HG02610 (cell line): ENCODE data around the gene NRGN.
"Not testable (repeated sequence)": the region's sequence is repeated elsewhere in the genome, so short reads cannot be mapped to it uniquely, and the experiment has no call there.

Source experiments
- ATAC-seq: cut with Tn5 transposase; IDR thresholded peaks from one replicate; pipeline ENCODE4 v1.9.1; 2021; ENCODE audit warnings: mild to moderate bottlenecking, moderate library complexity; ENCODE audit not compliant: unreplicated experiment

Gene NRGN

DNA sequence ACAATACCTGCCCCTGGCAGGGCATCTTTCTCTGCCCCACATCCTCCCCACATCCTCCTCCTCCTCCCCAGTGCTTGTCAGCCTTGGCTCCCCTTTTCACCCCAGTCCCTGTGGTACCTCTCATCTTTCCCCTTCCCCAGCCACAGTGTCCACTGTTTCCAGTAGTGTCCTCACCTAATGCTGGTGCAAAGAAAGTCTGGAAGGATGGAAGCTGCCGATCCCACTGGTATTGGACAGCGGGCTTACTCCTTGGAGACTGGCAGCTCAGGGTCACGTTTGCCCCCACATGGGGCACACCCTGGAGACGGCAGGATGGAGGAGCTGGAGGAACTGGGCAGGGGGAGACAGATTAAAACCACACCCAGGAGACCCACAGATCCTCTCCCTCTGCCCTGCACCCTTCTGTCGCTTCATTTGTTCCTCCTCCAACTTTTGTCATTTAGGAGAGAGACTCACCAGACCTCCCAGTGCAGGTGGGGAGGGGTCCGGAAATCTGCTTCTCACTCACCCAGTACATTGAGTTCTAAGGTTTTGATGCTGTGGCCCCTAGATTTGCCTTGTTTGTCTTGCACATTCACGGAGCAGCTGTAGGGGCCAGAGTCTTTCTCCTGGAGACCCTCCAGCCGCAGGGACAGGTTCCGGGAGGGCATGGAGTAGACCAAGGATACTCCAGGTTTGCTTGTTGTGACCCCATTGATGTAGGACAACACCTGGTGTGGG lies 16.5 kb downstream of the NRGN start:
- no peak for ATAC-seq

DNA sequence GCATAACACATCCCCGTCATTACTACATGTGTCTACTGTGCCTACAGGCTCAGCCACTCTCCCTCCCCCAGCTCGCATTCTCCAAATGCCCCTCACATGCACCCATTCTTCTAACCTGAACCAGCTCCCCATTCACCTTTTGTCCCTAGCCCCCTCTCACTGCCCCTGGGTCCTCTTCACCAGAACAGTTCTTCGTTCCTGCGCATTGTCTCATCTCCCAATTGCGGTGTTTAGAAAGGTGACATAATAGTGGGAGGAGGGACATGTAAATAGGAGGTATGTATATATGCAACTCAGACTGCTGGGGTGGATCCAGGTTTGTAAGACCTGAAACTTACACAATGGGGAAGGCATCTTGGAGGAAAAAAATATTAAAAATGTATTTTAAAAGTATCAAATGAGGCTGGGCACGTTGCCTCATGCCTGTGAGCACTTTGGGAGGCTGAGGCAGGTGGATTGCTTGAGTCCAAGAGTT lies 17.0 kb downstream of the NRGN start:
- ATAC-seq: no peak

DNA sequence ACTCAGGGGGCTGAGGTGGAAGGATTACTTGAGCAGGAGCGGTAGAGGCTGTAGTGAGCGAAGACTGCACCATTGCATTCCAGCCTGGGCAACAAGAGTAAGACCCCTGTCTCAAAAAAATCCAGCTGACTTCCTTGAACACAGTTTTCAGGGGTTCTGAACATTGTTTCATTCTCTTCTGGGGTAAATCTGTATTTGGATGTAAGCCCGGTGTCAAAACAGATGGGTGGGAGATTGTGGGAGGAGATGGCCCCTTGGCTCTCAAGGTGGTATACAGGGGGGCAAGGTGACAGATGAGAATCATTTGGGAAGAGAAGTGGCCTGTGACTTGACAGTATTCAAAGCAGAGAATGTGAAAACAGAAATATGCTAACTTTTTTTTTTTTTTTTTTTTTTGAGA lies 17.6 kb downstream of the NRGN start:
- no peak for ATAC-seq

DNA sequence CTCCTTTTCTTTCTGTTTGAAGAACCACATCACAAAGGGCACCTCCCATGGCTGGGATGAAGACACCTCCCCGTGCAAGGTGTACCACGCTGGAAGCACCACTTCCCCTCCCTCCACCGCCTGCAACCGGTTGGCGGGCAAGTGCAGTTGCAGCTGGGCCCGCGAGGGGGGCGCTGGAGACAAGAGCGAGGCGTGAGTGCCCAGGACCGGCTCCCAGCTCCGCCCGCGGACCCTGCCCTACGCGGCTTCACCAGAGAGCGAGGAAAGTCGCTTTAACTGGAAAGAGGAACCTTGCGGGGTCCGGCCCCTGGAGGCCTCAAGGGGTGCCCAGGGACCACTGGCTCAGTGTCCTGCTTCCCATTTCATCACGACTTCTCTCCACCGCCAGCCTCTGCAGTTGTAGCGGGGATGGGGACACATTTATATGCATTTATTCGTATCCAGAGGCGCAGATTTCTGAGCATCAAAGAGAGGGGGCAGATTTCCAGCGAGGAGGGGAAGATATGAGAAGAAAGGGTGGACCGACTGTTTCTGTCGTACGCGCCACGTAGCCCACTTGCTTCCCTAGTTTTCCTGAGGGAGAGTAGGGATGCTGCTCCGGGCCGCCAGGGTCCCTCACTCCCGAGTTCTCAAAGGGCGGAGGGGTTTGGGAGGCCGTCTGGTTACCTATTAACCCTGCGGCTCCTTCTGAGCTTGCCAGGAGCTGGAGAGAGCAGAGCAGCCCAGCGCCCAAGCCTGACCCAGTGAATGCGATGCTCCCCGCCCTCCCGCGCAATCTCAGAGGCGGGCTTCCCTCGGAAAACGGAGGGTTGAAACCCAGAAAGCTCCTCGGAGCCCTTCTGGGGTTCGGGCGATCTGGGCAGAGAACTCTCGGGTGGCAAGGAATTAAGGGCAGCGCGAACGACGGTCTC lies 18.9 kb downstream of the NRGN start:
- ATAC-seq: peak; percentile 54

DNA sequence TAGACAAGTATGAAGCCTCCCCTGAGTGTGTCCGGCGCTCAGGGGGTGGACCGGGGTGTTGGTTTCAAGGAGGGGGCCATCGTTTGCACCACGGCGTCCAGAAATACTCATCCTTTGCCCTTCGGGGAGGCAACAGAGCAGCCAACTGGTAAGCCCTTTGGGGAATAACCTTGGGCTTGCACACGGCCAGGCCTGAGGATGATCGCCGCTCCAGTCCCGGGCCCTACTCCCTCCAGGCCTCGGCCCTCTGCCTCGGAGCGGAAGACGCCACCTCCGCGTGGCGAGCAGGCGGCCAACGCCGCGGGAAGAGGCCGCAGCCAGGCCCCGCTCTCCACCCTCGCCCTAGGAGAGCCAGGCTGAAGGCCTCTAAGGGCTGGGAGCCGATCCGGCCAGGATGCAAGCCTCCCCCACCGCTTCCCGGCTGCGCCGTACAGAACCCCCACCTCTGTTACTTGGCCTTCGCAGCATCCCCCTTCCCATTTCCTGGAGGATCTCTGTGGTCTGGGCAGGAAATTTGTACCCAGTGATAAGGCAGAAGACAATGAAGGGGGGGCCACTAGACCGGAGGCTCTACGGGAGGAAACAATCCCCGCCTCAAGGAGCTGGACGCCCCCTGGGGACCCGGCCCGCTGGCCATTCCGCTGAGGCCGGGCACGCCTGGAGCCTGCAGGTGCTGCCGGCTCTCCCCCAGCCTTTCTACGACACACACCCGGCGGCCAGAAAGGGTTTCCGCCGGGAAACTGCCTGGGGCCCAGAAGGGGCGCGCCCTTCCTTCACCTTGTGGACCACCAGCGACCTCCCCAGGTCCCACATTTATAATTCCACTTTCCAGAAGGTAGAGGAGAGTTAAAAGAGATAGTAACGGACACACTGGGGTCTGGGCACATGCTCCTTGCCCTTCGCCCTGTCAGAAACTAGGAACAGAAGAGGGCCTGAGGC lies 19.8 kb downstream of the NRGN start:
- no peak for ATAC-seq

DNA sequence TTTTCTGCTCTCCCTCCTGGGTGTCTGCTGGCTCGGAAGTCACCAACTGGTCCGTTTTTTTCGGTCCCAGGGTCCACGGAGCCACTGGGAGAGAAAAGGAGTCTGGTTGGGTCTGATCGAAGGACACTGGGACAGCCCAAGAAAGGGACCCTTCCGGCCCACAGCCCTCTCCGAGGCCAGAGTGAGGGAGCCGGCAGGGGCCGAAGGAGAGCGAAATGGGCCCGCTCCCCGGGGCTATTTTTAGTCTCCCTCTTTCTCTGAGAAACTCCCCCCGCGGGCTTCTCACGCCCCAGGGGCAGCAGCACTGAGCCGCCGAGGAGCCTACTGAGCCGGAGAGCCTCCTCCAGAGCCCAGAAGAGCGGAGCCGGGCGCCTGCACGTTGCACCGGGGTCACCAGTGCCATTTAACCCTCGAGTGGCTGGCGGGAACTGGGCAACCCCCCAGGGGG lies 20.5 kb downstream of the NRGN start:
- ATAC-seq: peak; percentile 24

DNA sequence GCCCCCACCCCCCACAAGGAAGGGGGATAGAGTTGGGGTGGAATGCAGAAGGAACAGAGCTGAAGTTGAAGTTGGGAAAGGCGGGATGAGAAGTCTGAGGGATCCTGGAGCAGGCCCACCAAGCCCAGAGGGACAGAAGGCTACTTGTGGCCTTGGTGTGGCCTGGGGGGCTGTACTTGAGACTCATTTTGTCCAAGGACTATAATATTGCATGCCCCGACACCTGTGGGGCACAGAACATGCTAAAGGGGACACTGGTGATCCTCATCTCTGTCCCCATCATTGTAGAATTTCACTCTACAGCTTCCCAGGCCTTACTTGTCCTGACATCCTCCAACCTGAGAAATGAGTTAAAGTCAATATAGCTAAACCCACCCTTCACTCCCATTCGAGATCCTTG lies 21.1 kb downstream of the NRGN start:
- ATAC-seq: no peak

DNA sequence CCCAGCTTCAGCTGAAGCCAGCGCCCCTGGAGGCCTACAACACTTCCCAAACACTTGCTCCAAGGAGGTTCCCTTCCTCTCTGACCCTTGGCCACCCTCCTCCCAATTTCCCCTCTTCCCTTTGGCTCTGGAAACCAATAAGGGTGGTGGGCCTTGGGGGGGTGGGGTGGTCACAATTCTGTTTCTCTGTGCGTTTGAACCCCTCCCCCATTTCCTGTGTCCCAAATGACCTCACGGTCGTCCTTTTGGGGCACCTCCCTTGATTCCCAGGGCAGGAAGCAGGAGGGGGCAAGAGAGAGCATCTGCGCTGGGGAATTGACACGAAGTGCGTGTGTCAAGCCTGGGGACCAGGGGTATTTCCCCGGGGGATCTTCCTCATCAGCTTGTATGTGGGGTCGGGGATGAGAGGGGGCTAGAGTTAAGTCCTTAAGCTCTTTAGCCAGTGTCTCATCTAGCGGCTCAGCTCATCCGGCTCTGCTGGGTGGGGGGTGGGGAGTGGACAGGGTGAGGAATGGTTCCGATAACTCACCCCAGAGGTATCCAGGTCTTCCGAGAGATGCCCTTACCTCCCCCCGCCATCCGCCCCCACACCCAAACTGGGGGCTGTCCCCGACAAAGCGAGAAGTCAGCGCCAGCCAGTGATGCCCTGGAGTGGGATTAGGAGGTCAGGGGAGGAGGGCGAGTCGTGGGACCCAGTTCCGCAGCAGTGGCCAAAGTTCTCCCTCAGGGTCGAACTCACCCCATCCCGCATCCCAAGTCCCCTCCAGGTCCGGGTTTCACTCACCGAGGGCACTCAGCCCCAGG lies 21.8 kb downstream of the NRGN start:
- peak; percentile 7 for ATAC-seq

DNA sequence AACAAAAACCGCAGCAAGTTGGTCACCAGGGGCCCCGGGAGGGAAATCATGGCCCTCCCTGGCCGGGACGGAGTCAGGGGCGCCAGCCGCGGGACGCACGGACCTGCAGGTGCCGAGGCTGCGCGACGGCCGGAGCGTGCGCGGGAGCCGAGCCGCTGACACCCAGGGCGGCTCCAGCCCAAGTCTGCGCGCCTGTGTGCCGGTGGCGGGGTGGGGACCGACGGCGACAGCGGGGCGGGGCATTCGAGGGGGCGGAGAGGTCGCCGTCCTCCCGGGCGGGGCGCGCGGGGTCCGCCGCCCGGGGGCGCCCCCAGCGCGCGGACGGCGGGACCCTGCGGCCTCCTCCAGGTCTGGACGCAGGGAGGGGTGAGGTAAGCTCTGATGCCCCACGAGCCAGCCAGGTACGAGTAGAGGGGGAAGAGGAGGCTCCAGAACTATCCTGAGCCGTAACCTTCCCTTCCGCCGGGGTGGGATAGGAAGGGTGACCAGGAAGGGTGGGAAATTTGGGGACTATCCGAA lies 22.4 kb downstream of the NRGN start, which contains the start of gene ESAM:
TSS of gene ESAM (minus strand) at position 186 of the 519 bp plus-strand sequence. CDS start at position 50, 136 bp downstream.
- ATAC-seq: peak; percentile 58

DNA sequence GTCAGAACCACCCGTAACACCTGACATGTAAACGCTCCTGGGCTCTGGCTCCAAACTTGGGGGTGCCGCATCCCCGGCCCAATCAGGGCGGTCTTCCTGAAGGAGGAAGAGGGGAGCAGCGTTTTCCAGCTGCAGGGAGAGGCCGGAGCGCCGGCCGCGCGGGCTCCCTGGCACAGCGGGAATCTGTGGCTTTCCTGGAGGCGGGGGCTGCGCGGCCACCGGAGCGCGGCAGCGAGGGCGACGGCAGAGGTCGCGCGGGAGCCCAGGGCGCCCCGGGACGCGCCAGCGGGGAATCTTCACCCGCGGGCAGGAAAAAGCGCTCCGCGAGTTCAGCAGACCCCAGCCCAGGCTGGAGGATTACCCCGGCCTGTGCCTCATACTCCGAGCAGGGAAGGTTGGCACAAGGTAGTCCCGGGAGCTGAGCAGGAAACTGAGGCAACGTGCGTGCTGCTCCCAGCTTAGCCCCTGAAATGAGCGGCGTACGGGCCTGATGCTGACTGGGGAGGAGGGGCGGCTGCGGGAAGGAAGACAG lies 22.9 kb downstream of the NRGN start:
- peak; percentile 0 for ATAC-seq

DNA sequence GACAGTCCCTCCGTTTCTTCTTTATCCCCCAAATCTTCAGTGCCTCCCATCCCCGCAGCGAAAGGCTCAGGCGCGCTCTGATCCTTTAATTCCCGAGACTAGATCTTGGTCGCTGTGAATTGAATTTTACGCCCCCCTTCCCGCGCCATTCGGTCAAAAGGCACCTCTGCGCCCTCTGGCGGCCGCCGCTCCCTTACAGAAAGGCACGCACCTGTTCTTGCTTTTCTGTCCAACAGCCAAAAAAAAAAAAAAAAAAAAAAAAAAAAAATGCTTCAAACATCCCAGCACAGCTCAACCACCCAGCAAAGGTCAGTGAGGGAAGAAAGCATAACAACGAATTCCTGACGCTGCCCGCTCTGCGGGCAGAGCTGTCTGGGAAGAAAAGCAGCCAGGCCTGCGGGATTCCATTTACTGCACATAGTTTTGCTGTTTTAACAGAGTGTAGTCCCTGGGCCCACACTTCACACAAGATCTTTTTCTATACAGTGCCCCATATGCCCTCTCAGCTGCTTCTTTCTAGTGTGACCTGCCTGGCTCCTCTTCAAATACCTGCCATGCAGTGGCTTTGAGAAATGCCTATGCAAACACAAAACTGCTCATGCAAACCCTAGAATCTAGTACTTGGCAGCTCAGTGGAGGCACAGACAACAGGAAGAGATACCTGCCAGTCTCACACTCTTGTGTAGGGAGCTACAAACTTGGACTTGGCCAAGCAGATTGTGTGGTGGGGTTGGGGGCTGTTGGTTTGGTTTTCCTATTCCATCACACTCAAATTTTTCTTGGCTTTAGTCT lies 23.6 kb downstream of the NRGN start:
- no peak for ATAC-seq

DNA sequence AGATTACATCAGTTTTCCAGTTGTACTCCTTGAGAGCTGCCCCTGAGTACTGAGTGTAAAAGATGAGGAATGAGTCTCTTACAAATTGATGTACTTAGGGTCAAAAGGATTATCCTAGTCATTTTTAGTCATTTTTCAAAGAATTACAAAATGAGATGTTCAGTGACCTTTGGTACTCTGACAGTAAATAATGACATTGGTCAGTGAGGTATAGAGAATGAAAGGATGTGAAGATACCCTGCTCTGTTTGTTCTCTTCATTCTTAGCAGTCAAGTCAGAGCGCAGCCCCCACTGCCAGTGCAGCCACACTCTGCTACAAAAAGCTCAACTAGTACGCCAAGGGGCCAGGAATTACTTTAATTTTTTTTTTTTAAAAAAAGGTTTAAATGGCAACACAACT lies 26.4 kb downstream of the NRGN start:
- no peak for ATAC-seq

DNA sequence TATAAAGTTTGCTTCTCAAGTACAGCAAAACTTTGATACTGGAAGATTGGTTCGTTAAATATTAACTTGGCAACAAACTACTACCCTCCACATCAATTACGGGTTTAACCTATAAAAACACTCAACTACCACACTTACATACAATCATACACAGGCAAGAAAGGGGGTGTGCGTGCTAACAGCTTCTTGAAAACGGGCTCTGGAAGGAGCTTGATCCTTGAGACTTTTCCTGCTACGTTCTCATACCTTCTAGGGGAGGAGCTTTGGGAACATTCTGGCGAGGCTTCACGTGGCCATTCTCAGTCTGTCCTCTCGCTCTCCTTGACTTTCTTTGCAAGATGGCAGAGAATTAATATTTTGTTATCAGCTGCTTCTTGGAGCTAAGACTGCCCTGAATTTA lies 29.2 kb downstream of the NRGN start:
- ATAC-seq: no peak

DNA sequence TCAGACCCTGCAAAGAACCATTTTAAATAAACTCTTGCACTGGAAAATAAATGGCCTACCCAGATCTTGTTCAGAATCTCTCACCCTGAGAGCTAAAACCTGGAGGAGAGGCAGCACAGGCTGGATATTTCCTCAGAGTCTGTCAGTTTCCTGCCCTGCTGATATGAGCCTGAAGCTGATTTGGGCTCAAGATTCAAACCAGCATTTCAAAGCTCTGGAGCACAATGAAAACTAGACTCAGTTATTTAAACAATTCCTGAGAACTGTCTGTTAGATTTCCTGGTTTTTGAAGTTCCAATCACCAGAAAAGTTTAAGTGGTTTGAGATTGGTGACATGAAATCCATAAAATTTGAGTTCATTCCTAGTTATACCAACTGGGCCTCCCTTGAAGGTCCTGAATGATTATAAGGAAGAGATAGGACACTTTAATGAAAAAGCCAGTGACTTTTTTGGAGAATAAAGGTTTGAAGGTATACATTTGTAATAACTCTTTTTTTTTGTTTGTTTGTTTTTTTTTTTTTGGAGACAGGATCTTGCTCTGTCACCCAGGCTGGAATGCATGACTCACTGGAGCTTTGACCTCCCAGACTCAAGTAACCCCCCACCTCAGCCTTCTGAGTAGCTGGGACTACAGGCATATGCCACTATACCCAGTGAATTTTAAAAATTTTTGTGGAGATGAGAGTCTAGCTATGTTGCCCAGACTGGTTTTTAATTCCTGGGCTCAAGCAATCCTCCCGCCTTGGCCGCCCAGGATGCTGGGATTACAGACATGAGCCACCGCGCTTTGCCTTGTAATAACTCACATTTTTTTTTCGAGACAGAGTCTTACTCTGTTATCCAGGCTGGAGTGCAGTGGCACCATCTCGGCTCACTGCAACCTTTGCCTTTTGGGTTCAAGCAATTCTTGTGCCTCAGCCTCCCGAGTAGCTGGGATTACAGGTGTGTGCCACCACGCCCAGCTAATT lies 30.3 kb downstream of the NRGN start:
- ATAC-seq: no peak

DNA sequence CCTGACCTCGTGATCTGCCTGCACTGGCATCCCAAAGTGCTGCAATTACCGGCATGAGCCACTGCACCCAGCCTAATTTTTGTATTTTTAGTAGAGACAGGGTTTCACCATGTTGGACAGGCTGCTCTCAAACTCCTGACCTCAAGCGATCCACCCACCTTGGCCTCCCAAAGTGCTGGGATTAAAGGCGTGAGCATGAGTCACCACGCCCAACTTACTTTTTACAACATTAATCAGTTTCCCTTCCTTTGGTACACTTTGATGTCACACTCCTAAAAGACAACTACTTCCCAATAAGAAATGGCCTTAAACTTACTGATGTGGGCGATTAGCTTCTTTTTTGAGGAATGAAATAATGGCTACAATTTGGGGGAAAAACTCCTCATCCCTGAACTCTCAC lies 31.2 kb downstream of the NRGN start:
- not testable (repeated sequence) for ATAC-seq

DNA sequence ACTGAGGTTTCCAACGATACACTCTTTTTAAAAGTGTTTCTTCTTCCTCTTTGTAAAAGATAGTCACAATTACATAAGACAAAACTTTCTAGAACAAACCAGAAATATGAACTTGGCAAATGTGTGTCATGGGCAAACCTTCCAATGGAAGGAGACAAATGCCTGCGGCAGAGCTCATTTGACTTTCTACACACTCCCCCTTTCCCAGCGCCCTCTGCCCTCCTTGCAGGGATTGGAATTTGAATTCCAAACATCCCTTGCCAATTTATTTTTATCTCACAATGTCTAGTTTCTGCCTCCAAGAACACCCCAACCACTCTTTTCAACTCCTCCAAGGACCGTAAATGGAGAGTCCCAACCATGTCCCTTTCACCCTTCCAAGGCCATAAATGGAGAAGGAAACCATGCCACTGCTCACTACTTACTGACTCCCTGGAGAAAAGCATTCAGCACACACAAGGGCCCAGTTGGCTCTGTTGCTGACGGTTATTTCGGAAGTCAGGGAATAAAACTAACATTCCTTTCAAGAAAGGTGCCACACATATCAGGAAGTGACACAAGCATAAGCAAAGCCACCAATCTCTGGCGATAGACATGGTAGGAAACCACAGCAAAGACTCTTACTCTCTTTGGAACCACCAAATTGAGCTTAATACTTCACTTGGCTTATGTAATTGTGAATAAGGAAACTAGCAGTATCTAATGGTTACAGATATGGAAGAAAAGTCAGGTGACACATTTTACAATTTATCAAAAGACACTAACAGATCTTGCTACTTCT lies 37.3 kb downstream of the NRGN start:
- no peak for ATAC-seq

DNA sequence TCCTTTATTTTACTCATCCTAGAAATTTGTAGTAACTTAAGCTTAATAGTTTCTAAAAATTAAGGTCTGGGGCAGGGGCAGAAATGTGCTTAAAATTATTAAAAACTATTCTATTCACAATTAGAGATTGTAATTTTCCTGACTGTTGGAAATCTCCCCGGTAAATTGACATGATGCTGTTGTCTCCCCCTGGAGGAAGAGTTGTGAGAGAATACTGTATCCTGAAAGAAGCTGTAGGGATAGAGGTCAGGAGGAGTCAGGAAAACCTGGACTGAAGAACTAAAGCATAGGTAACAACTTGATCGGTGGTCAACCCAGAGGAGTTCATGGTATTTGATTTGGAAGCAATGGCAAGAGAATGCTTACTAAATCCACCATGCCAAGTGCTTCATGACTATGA lies 38.5 kb downstream of the NRGN start:
- no peak for ATAC-seq
